IPS-NIHi11 (cell line): Measurements from ENCODE around the gene USP14.
"Not testable (repeated sequence)": the region's sequence is repeated elsewhere in the genome, so short reads cannot be mapped to it uniquely, and the experiment has no call there.

Experiments used
- DNase-seq: peaks from one replicate; pipeline ENCODE4 v3.0.0; 2012; ENCODE audit warnings: mixed read lengths, low spot score

USP14 gene

DNA sequence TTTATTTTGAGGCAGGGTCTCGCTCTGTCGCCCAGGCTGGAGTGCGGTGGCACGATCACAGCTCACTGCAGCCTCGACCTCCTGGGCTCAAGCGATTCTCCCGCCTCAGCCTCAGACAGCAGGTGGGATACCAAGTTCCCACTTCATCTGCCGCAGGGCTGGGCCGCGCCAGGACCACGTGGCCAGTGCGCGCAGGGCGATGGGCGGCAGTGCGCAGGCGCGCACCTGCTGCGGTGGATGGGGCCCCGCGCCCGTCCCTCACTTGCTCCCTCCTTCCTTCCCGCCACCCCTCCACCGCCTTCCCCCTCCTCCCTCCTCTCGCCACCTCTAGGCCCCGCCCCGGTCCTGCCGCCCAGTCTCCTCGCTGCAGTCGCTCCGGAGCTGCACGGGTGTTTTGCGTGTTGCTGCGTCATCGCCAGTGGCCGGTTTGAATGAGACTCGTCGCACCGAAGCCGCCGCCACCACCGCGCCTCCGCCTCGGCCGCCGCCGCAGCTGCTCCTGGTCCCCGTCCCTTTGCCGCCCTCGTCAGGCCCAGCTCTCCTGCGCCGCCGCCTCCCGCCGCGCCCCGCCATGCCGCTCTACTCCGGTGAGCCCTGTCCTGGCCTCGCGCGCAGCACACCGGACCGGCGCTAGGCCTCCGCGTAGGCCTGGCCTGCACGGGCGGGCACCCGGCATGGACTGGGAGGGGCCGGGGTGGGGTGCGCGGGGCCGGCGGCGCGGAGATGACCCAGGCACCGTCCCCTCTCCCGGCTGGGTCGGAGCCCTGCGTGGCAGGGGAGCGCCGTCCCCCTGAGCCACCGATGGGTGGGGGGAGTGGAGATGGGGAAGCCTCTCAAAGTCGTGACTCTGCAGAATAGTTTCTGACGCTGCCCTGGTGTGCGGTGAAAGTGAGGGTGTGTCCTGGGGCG, at the start of gene USP14:
Gene USP14 (plus strand): TSS at position 430 of the 909 bp plus-strand sequence. CDS start 142 bp downstream, at position 572.
- peak; percentile 98 for DNase-seq

DNA sequence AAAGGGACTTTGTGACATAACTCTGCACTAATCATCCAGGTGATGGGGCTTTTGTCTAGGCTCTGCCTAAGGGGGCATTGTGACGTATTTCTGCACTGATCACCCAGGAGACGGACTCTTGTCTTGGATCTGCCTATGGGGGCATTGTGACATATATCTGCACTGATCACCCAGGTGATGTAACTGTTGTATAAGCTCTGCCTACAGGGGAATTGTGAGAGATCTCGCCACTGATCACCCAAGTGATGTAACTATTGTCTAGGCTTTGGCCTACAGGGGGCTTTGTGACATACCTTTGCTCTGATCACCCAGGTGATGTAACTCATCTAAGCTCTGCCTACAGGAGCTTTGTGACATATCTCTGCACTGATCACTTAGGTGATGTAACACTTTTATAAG, 49.7 kb upstream of the USP14 start:
- DNase-seq, result not testable (repeated sequence)

DNA sequence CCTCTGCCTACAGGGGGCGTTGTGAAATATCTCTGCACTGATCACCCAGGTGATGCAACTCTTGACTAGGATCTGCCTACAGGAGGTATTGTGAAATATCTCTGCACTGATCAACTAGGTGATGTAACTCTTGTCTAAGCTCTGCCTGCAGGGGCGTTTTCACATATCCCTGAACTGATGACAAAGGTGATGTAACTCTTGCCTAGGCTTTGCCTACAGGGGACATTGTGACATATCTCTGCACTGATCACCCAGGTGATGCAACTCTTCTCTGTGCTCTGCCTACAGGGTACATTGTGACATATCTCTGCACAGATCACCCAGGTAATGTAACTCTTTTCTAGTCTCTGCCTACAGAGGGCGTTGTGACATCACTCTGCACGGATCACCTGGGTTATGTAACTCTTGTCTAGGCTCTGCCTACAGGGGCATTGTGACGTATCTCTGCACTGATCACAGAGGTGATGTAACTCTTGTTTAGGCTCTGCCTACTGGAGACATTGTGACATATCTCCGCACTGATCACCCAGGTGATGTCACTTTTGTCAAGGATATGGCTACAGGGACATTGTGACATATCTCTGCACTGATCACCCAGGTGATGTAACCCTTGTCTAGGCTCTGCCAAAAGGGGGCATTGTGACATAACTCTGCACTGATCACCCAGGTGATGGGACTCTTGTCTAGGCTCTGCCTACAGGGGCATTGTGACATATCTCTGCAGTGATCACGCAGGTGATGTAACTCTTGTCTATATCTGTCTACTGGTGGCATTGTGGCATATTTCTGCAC, 49.0 kb upstream of the USP14 start:
- not testable (repeated sequence) for DNase-seq

DNA sequence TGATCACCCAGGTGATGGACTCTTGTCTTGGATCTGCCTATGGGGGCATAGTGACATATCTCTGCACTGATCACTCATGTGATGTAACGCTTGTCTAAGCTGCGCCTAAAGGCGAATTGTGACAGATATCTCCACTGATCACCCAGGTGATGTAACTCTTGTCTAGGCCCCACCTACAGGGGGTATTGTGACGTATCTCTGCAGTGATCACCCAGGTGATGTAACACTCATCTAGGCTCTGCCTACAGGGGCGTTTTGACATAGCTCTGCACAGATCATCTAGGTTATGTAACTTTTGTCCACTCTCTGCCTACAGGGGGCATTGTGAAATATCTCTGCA, 48.5 kb upstream of the USP14 start:
- DNase-seq, result not testable (repeated sequence)

DNA sequence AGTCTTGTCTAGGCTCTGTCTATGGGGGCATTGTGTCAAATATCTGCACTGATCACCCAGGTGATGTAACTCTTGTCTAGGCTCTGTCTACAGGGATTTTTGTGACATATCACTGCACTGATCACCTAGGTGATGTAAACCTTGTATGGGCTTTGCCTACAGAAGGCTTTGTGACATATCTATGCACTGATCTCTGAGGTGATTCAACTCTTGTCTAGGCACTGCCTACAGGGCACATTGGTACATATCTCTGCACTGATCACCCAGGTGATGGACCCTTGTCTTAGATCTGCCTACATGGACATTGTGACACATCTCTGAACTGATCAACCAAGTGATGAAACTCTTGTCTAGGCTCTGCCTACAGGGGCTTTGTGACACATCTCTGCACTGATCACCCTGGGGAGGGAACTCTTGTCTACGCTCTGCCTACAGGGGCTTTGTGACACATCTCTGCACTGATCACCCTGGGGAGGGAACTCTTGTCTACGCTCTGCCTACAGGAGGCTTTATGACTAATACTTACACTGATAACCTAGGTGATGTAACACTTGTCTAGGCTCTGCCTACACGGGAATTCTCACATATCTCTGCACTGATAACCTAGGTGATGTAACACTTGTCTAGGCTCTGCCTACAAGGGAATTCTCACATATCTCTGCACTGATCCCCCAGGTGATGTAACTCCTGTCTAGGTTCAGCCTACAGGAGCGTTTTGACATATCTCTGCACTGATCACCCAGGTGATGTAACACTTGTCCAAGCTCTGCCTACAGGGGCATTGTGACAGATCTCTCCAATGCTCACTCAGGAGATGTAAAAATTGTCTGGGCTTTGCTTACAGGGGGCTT, 47.8 kb upstream of the USP14 start:
- not testable (repeated sequence) for DNase-seq

DNA sequence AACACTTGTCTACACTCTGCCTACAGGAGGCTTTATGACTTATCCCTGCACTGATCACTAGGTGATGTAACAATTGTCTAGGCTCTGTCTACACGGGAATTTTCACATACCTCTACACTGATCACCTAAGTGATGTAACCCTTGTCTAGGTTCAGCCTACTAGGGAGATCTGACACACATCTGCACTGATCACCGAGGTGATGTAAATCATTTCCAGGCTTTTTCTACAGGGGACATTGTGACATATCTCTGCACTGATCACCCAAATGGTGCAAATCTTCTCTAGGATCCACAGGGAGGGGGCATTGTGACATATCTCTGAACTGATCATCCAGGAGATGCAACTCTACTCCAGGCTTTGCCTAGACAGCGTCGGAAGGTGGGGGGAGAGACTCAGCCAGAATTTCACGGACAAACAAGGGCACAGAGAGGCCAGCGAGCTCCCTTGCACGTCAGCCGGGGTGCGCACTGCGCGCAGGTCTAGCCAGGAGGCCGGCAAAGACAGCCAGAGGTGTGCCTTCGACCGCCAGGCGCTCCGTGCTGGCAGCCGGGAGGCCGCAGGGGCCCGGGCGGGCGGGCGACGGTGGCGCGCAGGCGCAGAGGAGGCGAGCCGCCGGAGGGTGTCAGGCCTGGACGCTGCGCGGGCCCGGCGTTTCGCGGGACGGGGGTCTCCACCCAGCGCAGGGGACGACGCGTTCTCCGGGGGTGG, 46.9 kb upstream of the USP14 start:
- DNase-seq, result peak; percentile 79

DNA sequence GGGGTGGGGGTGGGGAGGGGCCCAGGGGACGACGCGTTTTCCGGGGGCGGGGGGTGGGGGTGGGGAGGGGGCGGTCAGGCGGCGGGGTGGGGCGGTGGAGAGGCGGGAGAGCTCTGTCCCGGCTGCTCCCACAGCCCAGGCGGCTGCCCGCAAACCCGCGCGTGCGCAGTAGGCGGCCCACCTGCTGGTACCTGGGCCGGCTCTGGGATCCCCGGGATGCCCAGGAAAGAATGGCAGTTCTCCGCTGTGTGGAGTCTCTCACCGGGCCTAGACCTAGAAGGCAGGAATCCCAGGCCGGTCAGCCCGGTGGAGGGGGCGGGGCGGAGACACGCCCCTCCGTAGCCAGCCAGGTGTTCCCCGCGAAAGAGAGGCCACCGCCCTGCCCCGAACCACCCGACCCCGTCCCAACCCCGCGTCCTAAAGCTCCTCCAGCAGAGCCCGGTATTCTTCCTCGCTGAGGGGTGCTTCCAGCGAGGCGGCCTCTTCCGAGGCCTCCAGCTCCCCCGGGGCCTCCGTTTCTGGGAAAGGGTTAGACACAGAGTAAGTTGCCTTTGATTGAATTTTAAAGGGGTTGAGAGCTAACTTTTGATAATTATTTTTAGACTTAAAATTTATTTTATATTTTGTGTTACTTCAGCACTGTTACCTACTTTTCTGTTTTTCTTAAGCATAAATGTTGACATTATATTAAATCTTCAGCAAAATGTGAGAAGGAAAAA, 46.2 kb upstream of the USP14 start:
- not testable (repeated sequence) for DNase-seq

DNA sequence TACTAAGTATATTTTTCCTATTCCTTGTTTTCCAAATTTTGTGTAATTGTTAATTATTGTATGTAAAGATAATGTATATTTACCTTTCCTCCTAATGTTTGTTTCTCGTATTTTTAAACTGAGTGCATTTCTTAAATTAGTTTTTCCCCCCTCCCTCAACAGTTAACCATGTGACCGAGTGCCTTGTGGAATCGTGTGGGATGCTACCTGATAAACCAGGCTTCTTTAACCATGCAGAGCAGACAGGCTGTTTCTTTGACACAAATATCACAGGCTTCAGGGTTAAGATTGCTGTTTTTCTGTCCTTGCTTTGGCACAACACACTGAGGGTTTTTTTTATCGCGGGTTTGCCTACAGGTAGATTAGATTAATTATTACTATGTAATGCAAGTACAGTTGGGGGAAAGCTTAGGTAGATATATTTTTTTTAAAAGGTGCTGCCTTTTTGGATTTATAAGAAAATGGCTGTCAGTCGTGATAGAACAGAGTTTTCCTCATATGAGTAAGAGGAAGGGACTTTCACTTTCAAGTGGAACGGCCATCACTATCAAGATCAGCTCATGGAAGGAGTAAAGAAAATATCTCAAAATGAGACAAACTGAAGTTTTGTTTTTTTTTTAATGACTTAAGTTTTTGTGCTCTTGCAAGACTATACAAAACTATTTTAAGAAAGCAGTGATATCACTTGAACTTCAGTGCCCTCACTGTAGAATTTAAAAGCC, 37.7 kb upstream of the USP14 start:
- DNase-seq, result not testable (repeated sequence)

DNA sequence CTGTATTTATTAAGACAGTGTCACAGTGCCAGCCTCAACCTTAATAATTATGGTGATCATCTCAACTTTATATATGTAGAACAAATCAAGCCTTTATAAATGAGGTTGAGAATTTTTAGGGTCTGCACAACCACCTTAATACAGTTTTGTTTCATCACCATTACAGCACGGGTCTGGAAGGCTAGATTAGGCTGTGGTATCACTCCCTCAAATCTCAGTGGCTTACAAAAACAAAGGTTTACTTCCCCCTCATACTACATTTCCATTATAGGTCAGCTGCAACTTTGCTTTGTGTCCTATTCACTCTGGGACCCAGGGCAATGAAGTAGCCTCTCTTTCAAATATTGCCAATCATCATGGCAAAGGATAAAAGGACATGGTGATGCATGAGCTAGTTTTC, 23.3 kb upstream of the USP14 start:
- no peak for DNase-seq

DNA sequence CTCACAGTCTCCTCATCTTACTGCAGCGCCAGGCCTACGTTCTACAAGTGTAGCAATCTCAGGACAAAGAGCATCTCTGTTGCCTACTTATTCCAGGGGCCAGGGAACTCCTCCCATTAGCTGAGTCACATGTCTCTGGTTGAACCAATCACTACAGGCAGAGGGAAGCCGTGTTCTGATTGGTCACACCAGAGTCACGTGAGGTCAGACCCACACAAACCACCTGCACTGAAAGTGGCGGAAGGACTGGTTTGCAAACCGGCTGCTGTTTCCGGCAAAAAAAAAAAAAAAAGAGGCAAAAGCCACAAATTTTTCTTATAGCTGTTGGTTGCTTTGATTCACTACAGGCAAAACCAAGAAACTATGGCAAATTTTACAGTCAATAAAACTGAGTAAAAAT, 21.9 kb upstream of the USP14 start:
- no peak for DNase-seq

DNA sequence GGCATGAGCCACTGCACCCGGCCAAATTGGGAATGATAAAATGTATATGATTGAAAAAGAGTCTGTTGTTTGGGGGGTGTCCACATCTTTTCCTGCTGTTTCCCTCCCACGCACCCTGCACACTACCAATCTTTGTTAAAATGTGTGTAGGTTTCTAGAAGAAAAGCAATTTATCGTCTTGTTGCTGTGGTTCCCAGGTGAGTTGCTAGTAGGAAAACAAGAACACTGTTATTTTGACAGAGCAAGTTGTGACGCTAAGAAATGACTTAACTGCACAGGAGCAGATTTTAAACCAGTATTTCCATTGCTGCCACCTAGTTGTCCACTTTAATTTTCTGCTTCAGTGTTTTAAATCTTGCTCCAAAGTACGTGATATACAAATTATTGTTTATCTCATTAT, 21.0 kb upstream of the USP14 start:
- no peak for DNase-seq

DNA sequence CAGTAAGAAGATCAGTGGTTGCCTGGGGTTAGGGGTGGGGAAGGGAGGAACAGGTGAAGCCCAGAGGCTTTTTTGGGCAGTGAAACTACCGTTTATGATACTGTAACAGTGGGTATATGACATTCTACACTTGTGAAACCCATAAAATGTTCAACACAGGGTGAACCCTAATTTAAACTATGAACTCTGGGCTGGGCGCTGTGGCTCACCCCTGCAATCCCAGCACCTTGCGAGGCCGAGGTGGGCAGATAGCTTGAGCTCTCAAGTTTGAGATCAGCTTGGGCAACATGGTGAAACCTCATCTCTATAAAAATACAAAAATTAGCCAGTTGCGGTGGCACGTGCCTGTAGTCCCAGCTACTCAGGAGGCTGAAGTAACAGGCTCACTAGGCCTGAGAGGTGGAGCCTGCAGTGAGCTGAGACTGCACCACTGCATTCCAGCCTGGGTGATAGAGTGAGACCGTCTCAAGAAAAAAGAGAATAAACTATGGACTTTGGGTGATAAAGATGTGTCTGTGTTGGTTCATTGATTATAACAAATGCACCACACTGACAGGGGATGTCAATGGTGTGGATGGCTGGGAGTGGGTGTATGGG, 17.6 kb upstream of the USP14 start:
- DNase-seq, result no peak

DNA sequence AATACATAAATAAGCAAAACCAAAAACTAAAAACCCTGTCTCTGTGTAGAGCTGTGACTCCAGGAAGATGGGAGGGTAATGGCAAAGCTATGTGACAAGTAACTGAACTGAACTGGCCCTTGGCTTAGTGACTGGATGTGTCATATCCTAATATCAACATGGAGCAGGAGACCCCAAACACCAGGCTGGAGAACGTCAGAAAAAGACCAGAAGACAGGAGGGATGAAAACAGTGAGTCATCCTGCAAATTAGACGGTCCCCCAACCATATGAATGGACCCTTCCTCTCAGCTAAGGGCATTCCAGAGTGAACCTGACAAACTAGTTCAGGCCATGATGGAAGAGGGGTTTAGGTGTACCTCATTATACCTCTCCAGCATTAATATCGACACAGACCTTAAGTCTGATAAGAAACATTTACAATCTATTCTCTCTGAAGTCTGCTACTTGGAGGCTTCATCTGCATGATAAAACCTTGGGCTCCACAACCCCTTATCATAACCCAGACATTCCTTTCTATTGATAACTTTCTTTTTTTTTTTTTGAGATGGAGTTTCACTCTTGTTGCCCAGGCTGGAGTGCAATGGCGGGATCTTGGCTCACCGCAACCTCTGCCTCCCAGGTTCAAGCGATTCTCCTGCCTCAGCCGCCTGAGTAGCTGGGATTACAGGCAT, 15.6 kb upstream of the USP14 start:
- not testable (repeated sequence) for DNase-seq

DNA sequence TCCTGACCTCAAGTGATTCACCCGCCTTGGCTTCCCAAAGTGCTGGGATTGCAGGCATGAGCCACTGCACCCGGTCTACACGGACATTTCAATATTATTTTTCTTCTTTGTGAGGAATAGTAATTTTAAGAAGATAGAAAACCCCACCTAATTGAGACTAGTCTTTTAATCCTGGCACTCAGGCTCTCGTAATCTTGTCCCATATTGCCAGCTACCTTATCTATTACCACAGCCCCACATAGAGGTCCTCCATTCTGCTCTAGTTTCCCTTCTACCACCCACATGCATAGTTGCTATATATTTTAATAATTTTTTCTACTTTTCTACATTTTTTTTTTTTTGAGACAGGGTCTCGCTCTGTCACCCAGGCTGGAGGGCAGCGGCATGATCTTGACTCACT, 9.5 kb upstream of the USP14 start:
- DNase-seq, result no peak

DNA sequence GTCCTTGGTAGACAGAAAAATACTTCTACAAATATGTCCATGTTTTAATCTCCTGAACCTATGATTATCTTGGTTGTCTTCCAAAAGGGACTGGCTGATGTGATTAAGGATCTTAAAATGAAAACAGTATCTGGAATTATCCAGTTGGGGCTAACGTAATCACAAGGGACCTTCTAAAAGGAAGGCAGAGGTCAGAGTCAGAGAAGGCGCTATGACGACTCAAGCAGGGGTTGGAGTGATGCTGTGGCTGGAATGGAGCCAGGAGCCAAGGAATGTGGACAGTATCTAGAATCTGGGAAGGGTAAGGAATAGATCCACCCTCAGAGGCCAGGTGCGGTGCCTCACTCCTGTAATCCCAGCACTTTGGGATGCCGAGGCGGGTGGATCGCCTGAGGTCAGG, 4.2 kb upstream of the USP14 start:
- DNase-seq, result no peak

DNA sequence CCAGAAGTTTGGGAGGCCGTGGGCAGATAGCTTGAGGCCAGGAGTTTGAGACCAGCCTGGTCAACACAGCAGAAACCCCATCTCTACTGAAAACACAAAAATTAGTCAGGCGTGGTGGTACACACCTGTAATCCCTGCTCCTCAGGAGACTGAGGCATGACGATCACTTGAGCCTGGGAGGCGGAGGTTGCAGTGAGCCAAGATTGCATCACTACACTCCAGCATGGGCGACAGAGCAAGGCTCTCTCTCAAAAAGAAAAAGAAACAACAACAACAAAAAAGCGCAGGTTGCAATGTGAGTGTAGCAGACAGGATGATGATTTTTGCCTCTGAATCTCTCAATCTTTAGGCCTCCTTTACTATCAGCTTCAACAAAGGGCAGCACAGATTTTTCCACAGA, 2.7 kb upstream of the USP14 start:
- no peak for DNase-seq

DNA sequence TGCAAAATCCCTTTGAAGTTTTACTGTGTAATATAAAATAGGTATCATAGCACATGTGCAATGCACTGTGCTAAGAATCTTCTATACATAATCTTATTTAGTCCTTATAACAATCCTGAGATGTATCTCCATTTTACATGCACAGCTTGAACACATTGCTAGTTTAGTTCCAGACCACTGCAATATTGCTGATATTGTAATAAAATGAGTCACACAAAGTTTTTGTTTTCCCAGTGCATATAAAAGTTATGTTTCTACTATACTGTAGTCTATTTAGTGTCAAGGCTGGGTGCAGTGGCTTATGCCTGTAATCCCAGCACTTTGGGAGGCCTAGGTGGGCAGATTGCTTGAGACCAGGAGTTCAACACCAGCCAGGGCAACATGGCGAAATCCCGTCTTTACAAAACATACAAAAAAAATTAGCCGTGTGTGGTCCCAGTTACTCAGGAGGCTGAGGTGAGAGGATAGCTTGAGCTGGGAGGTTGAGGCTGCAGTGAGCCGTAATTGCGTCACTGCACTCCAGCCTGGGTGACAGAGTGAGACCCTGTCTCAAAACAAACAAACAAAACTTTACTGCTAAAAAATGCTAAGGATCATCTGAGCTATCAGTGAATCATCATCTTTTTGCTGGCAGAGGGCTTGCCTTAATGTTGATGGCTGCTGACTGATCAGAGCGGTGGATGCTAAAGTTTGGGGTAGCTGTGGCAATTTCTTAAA, 1.7 kb upstream of the USP14 start:
- DNase-seq, result no peak

DNA sequence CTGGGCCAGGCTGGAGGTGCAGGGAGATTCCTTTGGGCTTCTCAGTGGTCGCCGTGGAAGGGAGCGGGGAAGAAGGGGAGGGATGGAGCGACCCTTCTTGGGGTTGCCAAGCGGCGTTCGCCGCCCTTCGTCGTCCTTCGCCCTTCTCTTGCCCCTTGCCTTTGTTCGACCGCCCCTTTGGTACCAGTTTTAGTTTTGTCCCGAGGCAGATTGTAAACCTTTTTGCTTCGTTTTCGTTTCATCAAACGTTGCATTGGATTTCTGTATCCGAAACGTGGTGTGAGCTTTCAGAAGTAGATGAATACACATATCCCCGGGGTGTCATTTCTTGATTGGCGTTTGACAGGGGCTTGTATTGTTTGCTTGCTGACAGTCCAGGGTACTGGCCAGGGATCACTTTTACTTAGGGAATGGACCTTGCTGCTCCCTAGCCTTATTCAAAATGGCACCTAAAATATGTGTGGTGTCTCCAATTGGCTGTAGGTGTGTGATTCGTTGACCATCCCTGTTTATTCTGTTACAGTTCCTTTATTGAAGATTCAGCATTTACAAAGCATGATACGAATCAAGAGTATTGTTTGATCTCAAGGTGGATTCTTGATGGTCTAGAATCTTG, 788 bp downstream of the USP14 start:
- DNase-seq, result peak; percentile 20
